Neutrophil (primary cell): ENCODE results near the gene SYNDIG1L.

Experiments
- H3K27ac ChIP-seq: fragments of 200-600 bp; sonication (generic); 2 replicates; pipeline ENCODE4 v1.5.1; 2016; ENCODE audit warnings: mild to moderate bottlenecking, moderate library complexity
- H3K27me3 ChIP-seq: fragments of 200-600 bp; sonication (generic); 2 replicates; pipeline ENCODE4 v1.6.0; 2016; ENCODE audit warnings: mild to moderate bottlenecking
- H3K36me3 ChIP-seq: fragments of 200-600 bp; sonication (generic); 2 replicates; pipeline ENCODE4 v1.5.1; 2017
- H3K4me1 ChIP-seq, 2 experiments: fragments of 200-600 bp in 1 of 2; sonication (generic) in 1 of 2; 1 replicate in 1 of 2; 2 replicates in 1 of 2; pipeline versions ENCODE4 v1.5.1 to v1.6.1; 2013 to 2016; ENCODE audit warnings: low read depth in 1 of 2, low read length in 1 of 2, mild to moderate bottlenecking in 1 of 2, moderate library complexity in 1 of 2; ENCODE audit not compliant: control insufficient read depth in 1 of 2, insufficient read depth in 1 of 2
- H3K4me3 ChIP-seq, 2 experiments: fragments of 200-600 bp in 1 of 2; sonication (generic) in 1 of 2; 1 replicate in 1 of 2; 2 replicates in 1 of 2; pipeline ENCODE4 v1.5.1; 2013 to 2016; ENCODE audit warnings: low read depth in 1 of 2, low read length in 1 of 2, mild to moderate bottlenecking in 1 of 2, moderate library complexity in 1 of 2
- H3K9me3 ChIP-seq: fragments of 200-600 bp; sonication (generic); 2 replicates; pipeline ENCODE4 v1.5.1; 2016
- CTCF ChIP-seq: fragments of 200-600 bp; sonication (generic); IDR thresholded peaks from 2 replicates; pipeline ENCODE4 v1.5.1; 2016; ENCODE audit warnings: antibody characterized with exemption

The SYNDIG1L gene

GRCh38 chr14:74468513-74468912 lies 42.5 kb upstream of the SYNDIG1L start:
- H3K27me3 ChIP-seq: no peaks in the 10 kb centered on the region
- H3K4me1 ChIP-seq: no peaks in the 10 kb centered on the region
- H3K4me3 ChIP-seq: no peak overlapping the region
- TF ChIP-seq CTCF: no peak
- H3K36me3 ChIP-seq: peaks cover 2% of the 10 kb centered on the region
- H3K9me3 ChIP-seq: no peaks in the 10 kb centered on the region
- no peak overlapping the region for H3K27ac ChIP-seq

GRCh38 chr14:74465335-74465734 lies 39.3 kb upstream of the SYNDIG1L start:
- Histone ChIP-seq H3K4me1 (no peaks in the 10 kb centered on the region), H3K27ac (no peak overlapping the region), H3K9me3 (no peaks in the 10 kb centered on the region), H3K27me3 (peaks cover 10% of the 10 kb centered on the region), H3K36me3 (no peaks in the 10 kb centered on the region), H3K4me3 (no peak overlapping the region)
- no peak for TF ChIP-seq CTCF

GRCh38 chr14:74464785-74465184 lies 38.8 kb upstream of the SYNDIG1L start:
- H3K36me3 ChIP-seq: no peaks in the 10 kb centered on the region
- TF ChIP-seq CTCF: no peak

GRCh38 chr14:74463697-74464096 lies 37.7 kb upstream of the SYNDIG1L start:
- Histone ChIP-seq H3K9me3 (no peaks in the 10 kb centered on the region), H3K4me3 (no peak overlapping the region), H3K4me1 (no peaks in the 10 kb centered on the region), H3K27ac (no peak overlapping the region), H3K27me3 (peaks cover 10% of the 10 kb centered on the region), H3K36me3 (no peaks in the 10 kb centered on the region)
- TF ChIP-seq CTCF: no peak

More at GRCh38 chr14:74464785-74465184, 38.8 kb upstream of the SYNDIG1L start:
- Histone ChIP-seq H3K27ac (no peak overlapping the region), H3K4me3 (no peak overlapping the region), H3K4me1 (no peaks in the 10 kb centered on the region), H3K9me3 (no peaks in the 10 kb centered on the region), H3K27me3 (peaks cover 10% of the 10 kb centered on the region)

GRCh38 chr14:74462993-74463392 lies 37.0 kb upstream of the SYNDIG1L start:
- peaks cover 10% of the 10 kb centered on the region for H3K27me3 ChIP-seq
- no peaks in the 10 kb centered on the region for H3K36me3 ChIP-seq
- no peaks in the 10 kb centered on the region for H3K4me1 ChIP-seq
- TF ChIP-seq CTCF: no peak
- H3K27ac ChIP-seq: no peak overlapping the region
- H3K4me3 ChIP-seq: no peak overlapping the region
- no peaks in the 10 kb centered on the region for H3K9me3 ChIP-seq

GRCh38 chr14:74459976-74460375 lies 34.0 kb upstream of the SYNDIG1L start:
- Histone ChIP-seq H3K4me1 (no peaks in the 10 kb centered on the region), H3K27ac (no peak overlapping the region), H3K36me3 (no peaks in the 10 kb centered on the region), H3K9me3 (no peaks in the 10 kb centered on the region), H3K4me3 (no peak overlapping the region), H3K27me3 (peaks cover 10% of the 10 kb centered on the region)
- no peak for TF ChIP-seq CTCF
